GM18519 (cell line): ENCODE measurements around the gene EIF5A.

Experiments used
- ATAC-seq: cut with Tn5 transposase; IDR thresholded peaks from one replicate; pipeline ENCODE4 v1.9.1; 2021; ENCODE audit warnings: mild to moderate bottlenecking, moderate library complexity; ENCODE audit not compliant: unreplicated experiment, low FRiP score

The EIF5A gene

DNA sequence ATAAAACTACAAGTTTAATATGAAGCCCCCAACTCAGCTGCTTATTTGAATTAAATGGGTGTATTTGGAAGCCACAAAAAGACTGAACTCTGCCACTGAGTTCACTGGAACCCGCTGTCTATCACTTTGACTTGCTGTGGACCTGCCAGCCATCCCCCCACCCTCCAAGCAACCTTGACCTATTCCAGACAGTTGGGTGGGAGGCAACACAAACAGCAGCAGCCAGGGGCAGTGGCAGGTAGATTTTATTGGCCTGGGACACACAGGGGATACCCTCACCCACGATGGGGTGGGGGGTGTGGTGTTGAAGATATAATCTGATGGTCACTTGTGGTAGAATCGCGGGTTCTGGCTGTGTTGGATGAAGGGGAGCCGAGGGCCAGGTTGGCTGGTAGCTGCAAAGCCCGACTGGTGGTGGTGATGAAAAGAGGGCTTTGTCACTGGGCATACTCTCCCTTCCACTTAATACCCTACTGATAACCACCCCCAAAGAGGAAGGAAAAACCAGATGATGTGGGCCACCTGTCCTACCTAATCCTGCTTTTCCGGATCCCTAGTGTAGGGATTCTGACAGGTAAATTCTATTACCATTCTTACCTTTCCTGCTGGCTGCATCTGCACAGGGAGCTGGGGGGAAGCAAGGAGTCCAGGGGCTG lies 5.1 kb downstream of the EIF5A start:
- ATAC-seq: no peak

DNA sequence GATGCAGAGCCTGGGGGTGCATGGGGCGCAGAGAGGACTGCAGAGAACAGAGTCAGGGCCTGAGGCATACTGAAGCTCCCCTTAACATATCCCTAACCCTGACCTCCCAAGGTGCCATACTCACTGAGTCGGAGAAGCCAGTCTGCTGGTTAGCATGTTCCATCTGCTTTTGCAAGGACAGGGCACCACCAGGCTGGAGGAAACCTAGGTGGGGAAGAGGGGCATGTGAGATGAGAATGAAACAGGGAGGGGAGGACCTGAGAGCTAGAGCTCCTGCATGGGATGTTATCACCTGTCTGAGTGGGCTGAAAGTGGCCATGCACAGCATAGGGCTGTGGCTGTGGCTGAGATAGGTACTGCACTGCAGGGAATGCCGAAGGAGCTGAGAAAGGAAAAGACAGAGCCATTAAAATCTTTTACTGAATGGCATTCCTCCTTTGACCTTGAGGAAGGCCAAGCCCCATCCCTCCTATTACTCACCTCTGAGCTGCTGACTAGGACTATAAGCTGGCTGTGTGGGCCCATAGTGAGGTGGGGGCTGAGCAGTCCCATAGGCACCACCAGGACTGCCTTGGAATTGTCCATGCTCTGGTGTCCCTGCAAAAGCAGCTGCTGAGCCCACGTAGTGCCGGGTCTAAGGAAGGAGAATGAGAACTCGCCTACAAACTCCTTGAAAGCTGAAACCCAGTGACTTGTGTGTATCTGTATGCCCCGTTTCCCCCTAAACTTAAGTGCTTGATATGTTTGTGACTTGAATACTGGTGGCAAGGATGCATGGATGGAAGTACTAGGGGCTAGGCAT lies 5.9 kb downstream of the EIF5A start:
- ATAC-seq: no peak

DNA sequence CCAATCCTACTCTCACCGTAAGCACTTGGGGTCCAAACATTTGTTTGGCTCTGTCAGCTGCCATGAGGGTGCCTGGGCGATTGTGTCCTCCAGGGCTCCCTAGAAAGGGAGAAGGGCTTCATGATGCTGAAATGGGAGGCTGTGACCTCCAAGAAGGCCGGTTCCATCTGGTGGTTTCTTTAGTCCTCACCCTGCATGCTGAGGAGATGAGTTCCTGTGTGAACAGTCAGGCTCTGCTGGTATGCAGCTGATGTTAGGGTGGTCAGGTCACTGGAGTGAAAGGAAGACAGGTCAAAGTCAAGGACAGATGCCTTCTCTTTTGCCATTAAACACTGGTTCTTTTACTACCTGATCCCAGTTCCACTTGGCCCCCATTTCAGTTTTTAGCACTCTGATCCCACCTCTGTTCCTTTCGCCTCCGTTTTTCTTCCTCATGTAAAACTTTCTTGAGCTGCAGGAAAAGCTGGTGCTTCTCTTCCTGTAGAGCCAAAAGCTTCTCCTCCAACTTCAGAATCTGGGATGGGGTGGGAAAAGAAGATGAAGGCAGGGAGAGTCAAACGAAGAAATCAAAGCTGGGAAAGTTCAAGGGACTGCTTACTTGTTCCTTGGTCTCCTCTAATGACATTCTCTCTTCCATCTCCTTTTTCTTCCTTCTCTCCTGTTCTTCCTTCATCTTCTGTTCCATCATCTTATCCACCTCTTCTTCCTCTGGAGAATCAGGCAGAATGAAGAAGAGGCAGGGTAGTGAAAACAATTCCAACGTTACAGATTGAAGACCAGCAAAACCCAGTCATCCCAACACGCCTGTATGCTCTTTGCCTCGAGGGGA lies 6.7 kb downstream of the EIF5A start:
- no peak for ATAC-seq

DNA sequence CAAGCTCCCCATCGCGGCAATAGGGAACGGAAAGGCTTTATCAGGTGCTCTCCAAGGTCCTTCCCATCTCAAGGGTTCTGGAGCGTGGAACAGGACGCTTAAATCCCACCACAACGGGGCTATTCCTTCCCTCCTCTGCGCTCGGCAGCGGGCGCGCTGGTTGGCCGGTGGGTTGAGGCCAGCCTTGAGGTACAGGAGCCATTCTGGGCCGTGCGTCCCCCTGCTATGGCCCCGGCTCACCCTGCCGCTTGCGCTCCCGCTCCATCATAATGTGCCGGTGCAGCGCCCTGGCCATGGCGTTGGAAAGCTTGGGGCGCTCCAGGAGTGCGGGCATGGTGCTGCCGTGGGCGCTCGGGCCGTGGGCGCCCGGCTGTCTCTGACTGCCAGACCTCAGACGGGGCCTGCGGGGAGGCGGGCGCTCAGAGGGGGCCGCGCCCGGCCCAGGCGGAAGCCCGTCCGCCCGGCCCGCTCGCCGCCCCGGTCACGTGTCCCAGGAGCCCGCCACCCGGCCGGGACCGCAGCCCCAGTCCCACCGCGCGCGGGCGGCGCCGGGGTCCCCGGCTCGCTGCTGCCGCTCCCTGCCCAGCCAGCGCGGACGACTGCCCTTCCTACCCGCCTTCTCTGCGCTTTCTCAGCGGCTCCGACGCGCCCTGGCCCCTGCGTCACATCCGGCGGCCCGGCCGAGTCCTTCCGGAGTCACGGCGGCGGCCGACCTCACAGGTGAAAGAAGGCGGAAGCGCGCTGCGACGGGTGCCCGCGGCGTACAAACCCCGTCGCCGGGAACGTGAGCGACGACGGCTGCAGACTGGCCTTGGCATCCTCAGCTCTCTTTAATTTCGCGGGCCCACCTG lies 7.5 kb downstream of the EIF5A start, which contains the start of gene GPS2:
Gene GPS2 (minus strand): TSS at position 642 of the 851 bp plus-strand sequence. CDS start 308 bp downstream, at position 334.
- peak; percentile 40 for ATAC-seq

DNA sequence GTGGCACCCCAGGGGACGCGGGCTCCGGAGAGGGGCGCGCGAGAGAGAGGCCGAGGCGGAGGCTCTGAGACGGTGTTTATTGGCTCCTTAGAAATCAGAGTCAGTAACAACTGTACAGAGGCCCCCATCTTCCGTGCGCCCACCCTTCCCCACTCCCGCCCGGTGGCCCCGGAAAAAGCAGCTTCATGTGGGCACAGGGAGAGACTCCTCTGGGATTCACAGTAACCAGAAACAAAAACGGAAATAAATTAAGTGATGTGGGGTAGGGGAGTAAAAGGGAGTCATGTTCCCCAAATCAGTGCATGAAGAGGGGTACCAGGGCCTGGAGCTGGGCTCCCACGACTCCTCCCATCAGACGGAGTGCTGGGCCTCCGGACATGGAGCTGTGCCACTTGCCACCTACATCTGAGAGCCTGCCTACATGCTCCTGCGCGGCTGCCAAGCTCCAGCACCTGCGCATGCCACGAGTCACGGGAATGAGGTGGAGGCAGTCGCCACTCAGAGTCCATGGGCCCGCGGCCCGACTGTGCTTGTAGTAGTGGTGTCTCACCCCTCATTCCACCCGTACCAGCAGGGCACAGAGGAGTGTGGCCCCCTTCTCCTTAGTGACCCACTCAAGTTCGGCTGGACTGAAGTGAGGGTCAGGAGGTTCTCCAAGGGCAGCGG lies 8.3 kb downstream of the EIF5A start:
- no peak for ATAC-seq

DNA sequence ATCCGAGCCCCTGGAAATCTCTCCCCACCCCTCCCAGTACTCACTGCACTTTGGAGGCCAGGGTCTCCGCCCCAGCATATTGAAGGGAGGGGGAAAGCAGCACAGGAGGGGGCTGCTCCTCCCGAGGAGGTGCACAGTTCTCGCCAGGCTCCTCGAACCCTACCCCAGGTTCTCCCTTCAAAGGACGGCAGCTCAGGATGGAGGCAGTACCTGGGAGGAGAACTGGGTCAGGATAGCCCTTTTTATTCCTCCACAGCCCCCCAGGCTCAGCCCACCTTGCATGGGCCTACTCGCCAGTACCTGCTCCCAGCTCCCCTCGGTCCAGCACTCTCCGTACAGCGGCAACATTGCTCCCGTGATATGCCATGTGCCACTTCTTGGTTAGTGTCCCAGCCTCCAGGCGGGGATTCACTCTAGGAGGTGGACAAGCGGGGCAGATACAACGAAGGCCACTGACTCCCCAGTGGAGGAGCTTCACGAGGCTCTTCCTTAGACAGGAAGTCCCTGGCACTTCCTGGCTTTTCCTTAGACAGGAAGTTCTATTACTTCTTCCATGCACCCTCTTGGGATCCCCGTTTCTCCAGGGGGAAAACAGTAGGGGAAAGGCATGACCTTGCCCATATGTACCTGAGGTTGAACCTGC lies 9.9 kb downstream of the EIF5A start:
- no peak for ATAC-seq

DNA sequence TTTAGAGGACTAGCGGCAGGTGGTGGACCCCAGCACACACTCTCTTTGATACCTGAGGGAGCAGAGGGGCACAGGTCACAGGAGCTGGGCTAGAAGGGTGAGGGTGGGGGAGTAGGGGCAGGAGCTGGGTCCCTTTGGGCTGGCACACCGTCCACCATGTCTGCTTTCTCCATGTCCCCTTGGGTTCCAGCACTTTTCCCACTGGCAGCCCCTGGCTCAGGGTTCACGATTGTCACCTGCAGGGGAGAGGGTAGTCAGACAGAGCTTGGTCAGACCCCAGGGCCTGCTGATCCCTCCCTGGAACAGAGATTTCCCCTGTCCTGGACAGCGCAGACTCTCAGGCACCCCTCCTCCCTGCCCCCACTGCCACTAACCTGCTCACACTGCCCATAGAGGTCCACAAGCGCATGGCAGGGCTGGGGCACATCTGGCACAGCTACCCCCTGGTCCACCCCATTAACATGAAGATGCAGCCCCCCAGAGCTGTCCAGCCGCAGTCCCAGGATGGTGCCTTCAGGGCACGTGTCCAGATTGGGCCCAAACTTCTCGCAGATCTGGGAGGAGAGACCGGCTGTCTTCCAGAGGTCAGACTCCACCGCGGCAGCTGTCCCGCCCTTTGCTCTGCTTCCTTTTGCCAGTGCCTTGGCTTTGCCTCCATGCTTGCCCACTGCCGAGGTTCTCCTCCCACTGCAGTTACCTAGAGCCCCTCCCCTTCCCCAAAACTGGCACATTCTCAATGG lies 10.9 kb downstream of the EIF5A start:
- ATAC-seq: no peak

DNA sequence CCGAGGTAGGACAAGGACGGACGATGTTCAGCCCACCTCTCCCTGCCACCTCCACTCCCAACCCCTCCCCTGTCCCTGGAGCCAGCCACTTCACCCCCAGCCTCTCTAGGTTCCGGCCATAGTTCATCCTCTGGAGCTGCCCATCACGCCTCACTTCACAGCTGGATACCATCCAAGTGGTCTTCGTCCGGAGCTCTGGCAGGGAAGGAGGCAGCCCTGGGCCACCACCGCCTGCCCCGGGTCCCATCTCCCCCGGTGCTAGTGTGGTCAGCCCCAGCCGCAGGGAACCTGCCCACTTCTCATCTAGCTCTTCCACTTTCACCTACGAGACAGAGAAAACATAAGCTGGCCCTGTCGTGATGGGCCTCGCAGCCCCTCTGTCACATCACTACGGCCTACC lies 14.0 kb downstream of the EIF5A start:
- no peak for ATAC-seq

DNA sequence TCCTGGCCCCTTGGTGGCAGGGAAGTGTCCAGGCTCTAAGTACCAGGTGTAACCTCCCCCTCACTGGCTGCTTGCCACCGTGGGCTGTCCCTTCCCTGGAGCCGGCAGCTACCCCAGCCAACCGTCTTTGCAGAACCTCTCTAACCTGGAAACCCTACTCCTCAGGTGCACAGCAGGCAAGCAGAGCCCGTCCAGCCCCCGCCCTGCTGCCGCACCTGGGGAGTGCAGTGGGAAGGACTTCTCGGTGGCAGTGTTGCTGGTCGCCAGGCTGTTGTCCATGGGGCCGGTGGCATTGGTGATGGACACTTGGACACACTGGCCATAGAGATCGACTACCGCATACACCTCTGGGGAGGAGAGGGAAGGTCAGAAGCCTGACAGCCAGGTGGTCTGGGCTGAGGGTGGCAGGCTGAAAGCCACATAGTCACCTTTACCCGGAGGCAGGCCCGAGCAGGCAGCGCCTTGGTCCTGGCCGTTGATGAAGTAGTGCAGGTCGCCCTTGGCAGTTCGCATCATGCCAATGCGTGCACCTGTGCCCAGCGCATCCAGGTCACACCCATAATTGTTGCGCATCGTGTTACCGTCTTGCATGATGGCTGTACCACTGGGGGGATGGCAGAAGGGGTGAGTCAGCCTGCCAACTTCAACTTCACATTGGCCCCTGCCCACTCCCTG lies 15.2 kb downstream of the EIF5A start:
- no peak for ATAC-seq

DNA sequence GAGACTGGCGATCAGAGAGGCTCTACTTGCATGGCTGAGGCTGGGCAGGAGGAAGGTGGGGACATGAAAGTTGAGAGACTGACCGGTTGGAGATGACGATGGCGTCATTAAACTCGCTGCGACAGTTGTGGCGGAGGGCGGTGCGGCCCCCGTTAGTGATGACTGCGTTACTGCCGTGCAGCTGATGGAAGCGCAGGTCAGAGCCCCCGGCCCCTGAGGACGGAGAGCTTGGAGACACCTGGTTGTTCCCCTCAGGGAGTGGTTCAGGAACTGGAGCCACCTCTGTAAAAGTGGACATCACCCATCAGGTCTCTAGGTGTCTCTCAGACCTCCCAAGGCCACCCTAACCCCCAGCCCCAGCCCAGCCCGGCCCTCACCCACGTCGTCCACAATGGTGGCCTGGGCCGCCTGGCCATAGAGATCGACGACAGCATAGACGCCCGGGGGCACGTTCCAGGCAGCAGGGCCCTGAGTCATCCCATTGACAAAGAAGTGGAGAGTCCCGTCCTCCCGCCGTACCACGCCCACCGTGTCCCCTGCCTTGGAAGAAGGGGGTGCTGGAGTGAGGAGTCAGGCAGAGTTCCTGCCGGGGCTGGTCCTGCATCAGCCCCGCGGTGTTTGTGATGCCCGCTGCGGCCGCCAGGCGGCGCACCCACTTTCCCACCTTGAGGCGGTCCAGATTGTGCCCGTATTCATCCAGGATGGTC lies 16.5 kb downstream of the EIF5A start:
- no peak for ATAC-seq

DNA sequence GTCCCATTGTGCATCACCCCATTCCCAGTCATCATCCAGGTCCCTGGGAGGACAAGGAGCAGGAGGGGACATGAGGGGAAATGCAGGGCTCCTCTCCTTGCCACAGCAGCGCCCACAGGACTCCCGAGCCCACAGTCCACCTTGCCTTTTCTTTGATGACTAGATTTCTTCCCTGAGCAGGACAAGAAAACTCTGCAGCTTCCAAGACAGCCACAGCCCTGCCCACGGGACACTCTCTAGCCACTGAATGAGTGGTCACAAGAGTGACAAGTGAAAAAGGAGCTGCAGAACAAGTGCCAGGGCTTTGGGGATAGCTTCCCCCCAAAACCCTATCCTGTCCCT lies 17.0 kb downstream of the EIF5A start:
- no peak for ATAC-seq

DNA sequence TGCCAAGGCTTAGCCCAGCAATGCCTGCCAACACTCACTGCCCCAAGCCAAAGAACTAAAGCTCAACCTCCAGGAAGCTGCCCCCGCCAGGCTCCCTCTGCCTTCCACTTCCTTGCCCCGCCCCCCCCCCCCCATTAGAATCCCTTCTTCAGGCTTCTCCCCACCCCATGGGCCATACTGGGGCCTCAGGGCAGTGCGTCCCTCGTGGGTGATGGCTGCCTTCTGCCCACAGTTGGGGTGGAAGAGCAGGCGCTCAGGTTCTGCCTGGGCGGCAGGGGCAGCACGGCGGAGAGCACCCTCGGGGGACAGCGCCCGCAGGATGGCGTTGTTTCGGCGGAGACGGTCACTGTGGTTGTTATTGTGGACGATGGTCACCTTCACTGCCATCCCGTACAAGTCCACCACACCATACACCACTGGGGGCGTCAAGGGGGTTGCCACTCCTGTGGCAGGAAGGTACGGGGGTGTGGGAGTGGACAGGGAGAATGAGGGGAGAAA lies 17.7 kb downstream of the EIF5A start:
- no peak for ATAC-seq

DNA sequence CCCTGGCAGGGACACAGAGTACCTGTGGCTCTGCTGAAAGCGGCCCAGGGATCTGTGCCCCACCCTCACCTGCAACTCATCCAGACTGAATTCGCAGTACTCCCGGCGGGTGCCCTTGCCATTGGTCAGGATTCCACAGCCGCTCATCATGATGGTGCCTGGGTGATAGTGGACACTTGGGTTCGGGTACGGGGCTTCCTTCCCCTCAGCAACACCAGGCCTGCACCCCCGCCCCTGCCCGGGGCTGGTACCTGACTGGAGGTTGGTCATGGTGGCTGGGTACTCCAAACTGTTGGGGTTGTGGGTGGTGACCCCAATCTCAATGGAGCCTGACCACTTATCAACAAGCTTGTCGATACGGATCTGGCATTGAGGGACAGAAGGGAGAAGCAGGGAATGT lies 18.8 kb downstream of the EIF5A start:
- ATAC-seq: no peak

DNA sequence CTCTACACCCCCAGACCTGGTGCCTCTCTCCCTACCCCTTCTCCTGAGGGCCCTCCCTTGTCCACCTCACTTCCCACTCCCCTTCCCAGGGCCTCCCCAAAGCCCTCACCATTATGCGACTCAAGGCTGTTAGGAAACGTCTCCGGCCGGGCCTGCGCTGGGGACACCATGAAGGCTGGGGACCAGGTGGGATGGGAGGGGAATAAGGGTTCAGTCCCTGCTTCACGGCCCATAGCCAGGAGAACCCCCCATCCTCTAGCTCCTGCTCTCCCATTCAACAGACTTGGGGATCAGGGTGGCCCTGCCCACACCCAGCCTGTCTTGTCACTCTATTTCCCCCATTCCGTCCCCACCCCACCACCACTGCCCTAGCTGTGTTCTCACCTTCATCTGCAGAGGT lies 19.6 kb downstream of the EIF5A start:
- ATAC-seq: no peak

DNA sequence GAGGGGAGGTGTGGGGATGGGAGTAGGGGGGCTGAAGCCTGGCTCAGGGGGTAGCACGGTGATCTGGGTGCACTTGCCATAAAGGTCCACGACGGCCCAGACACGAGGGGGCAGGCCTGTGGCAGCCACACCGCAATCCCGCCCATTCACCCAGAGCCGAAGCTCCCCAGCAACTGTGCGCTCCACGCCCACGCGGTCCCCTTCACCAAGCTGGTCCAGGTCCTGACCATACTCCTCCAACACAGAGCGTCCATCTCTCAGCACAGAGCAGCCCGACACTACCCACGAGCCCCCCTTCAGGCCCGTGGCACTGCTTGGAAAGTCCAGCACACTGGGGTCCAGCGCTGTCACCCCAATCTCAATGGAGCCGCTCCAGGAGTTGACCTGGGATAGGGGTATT lies 20.1 kb downstream of the EIF5A start:
- ATAC-seq: no peak

DNA sequence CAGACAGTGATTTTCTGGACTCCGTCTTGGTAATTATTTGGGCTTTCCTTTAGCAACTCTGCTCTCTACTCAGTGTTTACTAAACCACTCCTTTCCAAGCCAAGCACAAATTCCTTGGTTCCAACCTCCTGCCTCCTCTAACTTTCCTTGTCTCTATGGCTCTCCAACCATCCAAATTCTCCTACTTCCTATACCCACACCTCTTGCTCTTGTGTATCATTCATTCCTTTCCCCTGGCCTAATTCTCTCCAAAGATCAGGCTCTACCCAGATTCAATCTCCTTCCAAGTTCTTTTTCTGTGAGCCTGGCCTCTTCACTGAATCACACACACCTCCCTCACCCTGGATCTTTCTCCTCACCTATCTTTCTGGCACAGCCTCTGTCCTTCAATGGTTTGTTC lies 20.6 kb downstream of the EIF5A start:
- ATAC-seq: no peak

DNA sequence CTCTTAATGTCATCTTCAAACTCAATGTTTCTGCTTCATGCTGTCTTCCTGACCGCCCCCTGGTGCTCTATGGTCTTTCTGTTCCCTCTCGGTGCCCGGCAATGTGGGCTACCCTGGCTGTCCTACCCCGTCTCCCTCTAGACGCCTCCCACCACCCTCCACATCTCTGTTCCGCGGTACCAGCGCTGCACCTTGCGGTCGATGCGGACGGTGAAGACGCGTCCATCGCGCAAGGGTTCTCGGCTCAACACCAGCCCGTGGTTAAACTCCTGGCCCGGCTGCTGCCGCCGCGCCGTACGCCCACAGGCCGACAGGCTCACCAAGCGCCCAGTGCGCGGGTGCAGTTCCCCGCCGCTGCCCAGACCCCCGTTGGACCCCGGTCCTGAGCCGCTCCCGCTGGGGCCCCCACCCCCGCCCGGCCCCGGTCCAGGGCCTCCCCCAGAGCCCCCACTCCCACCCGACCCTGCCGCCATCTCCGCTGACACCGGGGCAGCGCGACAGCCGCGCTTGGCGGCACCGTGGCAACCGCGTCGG lies 21.5 kb downstream of the EIF5A start, which contains the start of gene NEURL4:
Gene NEURL4 (minus strand): TSS at position 496 of the 534 bp plus-strand sequence. CDS start 23 bp downstream, at position 473.
- ATAC-seq: peak; percentile 43
